ENCODE results near the gene SUGCT.

SUGCT gene

GRCh38 chr7:40859965-40860543 is 725.2 kb downstream of the SUGCT start:
- Histone ChIP-seq H4K20me1 (ENCODE audit: insufficient read depth, low read length) (no peaks in the 10 kb centered on the region), H3K27ac (ENCODE audit: low read length) (no peak overlapping the region), H3K36me3 (replicated peaks; ENCODE audit: low read depth, low read length) (no peaks in the 10 kb centered on the region), H3K27me3 (ENCODE audit: low read depth, low read length) (no peaks in the 10 kb centered on the region), H3K4me1 (ENCODE audit: low read length) (no peaks in the 10 kb centered on the region), H2AFZ (ENCODE audit: low read depth, low read length) (no peak overlapping the region), H3K79me2 (ENCODE audit: low read length) (no peaks in the 10 kb centered on the region), H3K9ac (ENCODE audit: low read length) (no peak overlapping the region), H3K4me3 (ENCODE audit: low read length) (no peak overlapping the region), H3K9me3 (ENCODE audit: insufficient read depth, low read length) (no peaks in the 10 kb centered on the region), H3K4me2 (ENCODE audit: low read length) (no peak overlapping the region)
- TF ChIP-seq CTCF (IDR thresholded peaks at IDR 0.05; ENCODE audit: low read depth, low read length) (no peak), EZH2phosphoT487 (IDR thresholded peaks at IDR 0.05; ENCODE audit: low read depth) (no peak)

DNA sequence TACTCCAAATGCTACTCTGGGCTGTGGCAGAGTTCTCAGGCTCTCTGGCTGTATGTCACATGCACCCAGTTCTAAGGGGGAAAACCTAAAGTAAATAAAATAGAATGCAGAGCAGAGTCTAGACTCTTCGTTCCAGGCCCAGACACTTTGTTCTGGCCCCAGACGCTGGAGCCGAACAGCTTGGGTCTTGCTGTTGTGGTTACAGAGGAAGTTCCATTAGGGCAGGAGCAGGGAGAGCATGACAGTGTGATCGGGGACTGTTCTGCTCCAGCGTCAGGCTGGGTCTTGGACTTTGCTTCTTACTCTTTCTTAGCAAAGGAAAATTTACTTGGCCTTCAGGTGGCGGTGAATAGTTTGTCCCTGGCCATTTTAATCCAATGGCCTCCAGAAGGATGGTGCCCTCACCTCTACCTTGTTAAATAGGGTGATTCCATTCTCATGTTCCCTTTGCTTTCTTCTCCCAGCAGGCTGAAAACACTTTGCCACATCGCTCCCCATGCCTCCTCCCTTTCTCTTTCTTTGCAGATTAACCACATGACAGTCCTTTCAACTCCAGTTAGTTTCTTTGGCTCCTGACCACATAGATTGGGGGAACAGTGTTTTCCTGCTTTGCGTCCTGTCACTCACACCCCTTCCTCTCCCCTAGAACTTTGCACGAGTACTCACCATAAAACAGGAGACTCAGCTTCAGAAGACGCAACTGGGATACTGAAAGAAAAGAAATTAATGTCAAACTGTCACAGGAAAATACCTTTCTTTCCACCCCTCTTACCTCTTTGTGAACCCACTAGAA is 730.8 kb downstream of the SUGCT start:
- no peaks in the 10 kb centered on the region for H3K36me3 ChIP-seq (replicated peaks; ENCODE audit: low read depth, low read length)
- no peaks in the 10 kb centered on the region for H4K20me1 ChIP-seq (ENCODE audit: insufficient read depth, low read length)
- no peak overlapping the region for H3K4me2 ChIP-seq (ENCODE audit: low read length)
- no peaks in the 10 kb centered on the region for H3K27me3 ChIP-seq (ENCODE audit: low read depth, low read length)
- no peak overlapping the region for H3K4me3 ChIP-seq (ENCODE audit: low read length)
- no peak for TF ChIP-seq EZH2phosphoT487 (IDR thresholded peaks at IDR 0.05; ENCODE audit: low read depth)
- no peak for TF ChIP-seq CTCF (IDR thresholded peaks at IDR 0.05; ENCODE audit: low read depth, low read length)
- H3K9me3 ChIP-seq (ENCODE audit: insufficient read depth, low read length), result no peaks in the 10 kb centered on the region
- H2AFZ ChIP-seq (ENCODE audit: low read depth, low read length), result no peak overlapping the region
- H3K79me2 ChIP-seq (ENCODE audit: low read length), result no peaks in the 10 kb centered on the region
- H3K9ac ChIP-seq (ENCODE audit: low read length), result no peak overlapping the region
- H3K27ac ChIP-seq (ENCODE audit: low read length), result no peak overlapping the region
- no peaks in the 10 kb centered on the region for H3K4me1 ChIP-seq (ENCODE audit: low read length)

DNA sequence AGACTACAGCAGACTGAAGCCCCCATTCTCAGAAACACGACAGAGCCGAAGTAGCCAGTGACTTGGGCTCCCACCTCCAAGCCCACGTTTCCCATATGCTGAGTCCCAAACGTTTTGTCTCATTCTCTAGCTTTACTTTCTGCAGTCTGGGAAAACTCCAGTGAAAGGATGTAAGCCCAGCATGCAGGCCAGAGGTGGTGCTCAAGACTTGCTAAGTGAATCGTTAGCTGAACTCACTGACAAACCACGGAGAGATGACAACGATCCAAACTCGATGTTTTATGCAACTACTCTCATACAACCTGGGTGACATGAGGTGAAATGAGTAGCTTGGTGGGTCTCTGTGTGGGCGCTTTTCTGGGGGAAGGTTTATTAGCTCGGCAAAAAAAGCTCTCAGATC is 731.8 kb downstream of the SUGCT start:
- H4K20me1 ChIP-seq (ENCODE audit: insufficient read depth, low read length), result no peaks in the 10 kb centered on the region
- no peak overlapping the region for H3K4me2 ChIP-seq (ENCODE audit: low read length)
- no peaks in the 10 kb centered on the region for H3K9me3 ChIP-seq (ENCODE audit: insufficient read depth, low read length)
- no peak for TF ChIP-seq EZH2phosphoT487 (IDR thresholded peaks at IDR 0.05; ENCODE audit: low read depth)
- no peak for TF ChIP-seq CTCF (IDR thresholded peaks at IDR 0.05; ENCODE audit: low read depth, low read length)
- no peak overlapping the region for H3K9ac ChIP-seq (ENCODE audit: low read length)
- H3K27ac ChIP-seq (ENCODE audit: low read length), result no peak overlapping the region
- no peaks in the 10 kb centered on the region for H3K36me3 ChIP-seq (replicated peaks; ENCODE audit: low read depth, low read length)
- no peak overlapping the region for H3K4me3 ChIP-seq (ENCODE audit: low read length)
- H3K27me3 ChIP-seq (ENCODE audit: low read depth, low read length), result no peaks in the 10 kb centered on the region
- no peaks in the 10 kb centered on the region for H3K4me1 ChIP-seq (ENCODE audit: low read length)
- no peaks in the 10 kb centered on the region for H3K79me2 ChIP-seq (ENCODE audit: low read length)
- no peak overlapping the region for H2AFZ ChIP-seq (ENCODE audit: low read depth, low read length)

DNA sequence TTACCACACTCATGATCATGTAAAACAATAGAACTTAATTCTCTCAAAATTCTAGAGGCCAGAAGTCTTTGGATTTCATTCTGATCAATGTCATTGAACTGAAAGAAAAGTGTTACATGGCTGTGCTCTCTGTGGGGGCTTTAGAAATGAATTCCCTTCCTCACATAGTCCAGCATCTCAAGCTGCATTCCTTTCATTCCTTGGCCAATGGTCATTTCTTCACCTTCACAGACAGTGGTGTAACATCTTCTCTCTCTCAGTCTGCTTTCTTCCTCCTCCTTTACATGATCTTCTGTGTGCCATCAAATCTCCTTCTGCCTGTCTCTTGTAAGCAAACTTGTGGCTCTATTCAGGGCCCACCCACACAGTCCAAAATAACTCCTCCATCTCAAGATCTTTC is 735.3 kb downstream of the SUGCT start:
- no peaks in the 10 kb centered on the region for H3K4me1 ChIP-seq (ENCODE audit: low read length)
- no peaks in the 10 kb centered on the region for H3K27me3 ChIP-seq (ENCODE audit: low read depth, low read length)
- no peak overlapping the region for H3K4me2 ChIP-seq (ENCODE audit: low read length)
- no peaks in the 10 kb centered on the region for H3K9me3 ChIP-seq (ENCODE audit: insufficient read depth, low read length)
- H4K20me1 ChIP-seq (ENCODE audit: insufficient read depth, low read length), result no peaks in the 10 kb centered on the region
- no peaks in the 10 kb centered on the region for H3K36me3 ChIP-seq (replicated peaks; ENCODE audit: low read depth, low read length)
- no peak overlapping the region for H2AFZ ChIP-seq (ENCODE audit: low read depth, low read length)
- H3K9ac ChIP-seq (ENCODE audit: low read length), result no peak overlapping the region
- no peaks in the 10 kb centered on the region for H3K79me2 ChIP-seq (ENCODE audit: low read length)
- no peak overlapping the region for H3K4me3 ChIP-seq (ENCODE audit: low read length)
- no peak for TF ChIP-seq CTCF (IDR thresholded peaks at IDR 0.05; ENCODE audit: low read depth, low read length)
- no peak for TF ChIP-seq EZH2phosphoT487 (IDR thresholded peaks at IDR 0.05; ENCODE audit: low read depth)
- H3K27ac ChIP-seq (ENCODE audit: low read length), result no peak overlapping the region
